HK-2 (cell line): Measurements from ENCODE around the gene DAPK1.
A peak's percentile ranks its signal among the peaks of the same experiment; 100 is the strongest.

ENCODE experiments used
- DNase-seq: peaks from one replicate; pipeline ENCODE4 v3.0.0-alpha.2; 2018; ENCODE audit not compliant: unreplicated experiment

DAPK1 gene

GRCh38 chr9:87712801-87713277, 215.2 kb downstream of the DAPK1 start:
- no peak for DNase-seq

DNA sequence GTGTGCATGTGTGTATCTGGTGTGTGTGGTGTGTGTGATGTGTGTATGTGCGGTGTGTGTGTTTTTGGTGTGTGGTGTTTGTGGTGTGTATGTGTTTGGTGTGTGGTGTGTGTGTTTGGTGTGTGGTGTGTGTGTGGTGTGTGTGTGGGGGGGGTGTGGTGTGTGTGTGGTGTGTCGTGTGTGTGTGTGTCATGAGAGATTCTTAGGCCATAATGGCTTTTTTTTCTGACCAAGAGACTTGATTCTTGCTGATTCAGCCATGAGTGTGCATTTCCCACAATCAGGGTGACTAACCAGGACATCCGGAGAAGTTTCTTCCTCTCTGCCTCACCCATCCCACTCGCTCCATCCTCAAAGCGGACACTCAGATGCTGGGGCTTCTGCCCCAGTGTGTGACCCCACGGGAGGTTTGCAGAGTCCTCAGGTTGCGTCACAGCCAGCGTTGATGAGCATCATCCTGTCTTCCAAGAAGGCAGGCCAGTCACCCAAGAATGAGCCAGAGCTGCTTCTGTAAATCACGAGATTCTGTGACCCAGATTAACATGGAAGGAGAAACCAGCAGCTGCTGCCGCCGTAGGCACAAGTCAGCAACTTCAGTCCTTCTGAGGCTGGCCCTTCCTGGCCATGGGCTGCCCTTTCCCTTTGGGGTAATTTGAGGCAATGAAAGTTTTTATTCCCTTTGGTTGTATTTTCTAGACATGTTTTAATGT, 215.8 kb downstream of the DAPK1 start:
- peak; percentile 88 for DNase-seq

- DNase-seq: no peak
Measured at GRCh38 chr9:87713988-87714330, 216.3 kb downstream of the DAPK1 start.

DNA sequence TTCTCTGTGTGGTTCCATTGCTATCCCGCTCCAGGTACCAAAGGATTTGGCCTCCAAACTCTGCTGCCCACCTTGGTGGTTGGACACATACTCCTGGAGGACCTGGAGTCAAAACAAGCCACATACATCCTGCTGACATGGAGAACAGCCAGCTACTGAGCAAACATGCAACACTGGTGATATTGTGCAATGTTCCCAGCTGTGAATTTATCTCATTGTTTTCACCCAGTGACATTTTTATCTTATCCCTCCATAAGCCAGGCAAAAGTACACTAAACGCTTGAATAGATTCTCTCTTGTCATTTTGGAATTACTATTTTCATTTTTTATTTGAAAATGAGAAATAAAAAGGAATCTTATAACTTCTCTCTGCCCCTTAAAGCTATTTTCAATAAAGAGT, 217.2 kb downstream of the DAPK1 start:
- DNase-seq: no peak

DNA sequence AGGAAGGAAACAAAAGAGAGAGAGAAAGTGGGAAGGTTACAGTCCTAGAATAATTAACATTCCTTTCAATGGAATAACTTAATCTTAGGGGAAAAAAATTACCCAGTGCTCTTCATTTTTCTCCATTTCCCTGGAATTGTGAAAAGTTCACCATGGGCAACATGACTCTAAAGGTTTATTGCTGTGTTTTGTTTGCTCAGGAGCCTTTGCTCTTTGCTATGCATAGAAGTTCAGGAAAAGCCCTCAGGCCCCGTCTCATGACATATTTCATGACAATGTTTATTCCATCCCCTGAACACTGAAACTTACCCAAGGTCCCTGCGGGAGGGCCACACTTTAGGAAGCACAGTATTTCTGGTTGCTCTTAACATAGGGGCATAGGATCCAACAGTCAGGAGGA, 218.5 kb downstream of the DAPK1 start:
- DNase-seq: no peak

DNA sequence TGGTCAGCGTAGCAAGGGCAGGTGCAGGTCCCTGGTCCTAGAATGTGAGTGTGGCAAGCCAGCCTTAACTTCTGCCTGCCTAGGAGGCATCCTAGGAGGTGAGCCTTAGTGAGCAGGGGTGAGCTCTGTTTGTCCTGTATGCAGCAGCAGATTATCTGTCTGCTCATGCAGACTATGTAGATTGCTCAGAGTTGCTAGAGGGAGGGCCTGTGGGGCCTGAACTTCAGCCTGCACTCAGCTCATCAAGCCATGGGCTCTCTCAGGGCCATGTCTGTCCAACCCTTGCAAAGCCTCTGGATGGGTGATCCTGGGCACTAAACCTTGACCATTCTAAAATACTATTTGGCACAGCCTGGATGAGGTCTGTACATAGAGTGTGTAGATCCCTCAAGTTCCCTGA, 219.8 kb downstream of the DAPK1 start:
- DNase-seq: no peak

- DNase-seq: no peak
Measured at GRCh38 chr9:87718231-87718630, 220.6 kb downstream of the DAPK1 start.

- DNase-seq: no peak
Measured at GRCh38 chr9:87718852-87719612, 221.4 kb downstream of the DAPK1 start.

- no peak for DNase-seq
Measured at GRCh38 chr9:87720173-87720572, 222.5 kb downstream of the DAPK1 start.

DNA sequence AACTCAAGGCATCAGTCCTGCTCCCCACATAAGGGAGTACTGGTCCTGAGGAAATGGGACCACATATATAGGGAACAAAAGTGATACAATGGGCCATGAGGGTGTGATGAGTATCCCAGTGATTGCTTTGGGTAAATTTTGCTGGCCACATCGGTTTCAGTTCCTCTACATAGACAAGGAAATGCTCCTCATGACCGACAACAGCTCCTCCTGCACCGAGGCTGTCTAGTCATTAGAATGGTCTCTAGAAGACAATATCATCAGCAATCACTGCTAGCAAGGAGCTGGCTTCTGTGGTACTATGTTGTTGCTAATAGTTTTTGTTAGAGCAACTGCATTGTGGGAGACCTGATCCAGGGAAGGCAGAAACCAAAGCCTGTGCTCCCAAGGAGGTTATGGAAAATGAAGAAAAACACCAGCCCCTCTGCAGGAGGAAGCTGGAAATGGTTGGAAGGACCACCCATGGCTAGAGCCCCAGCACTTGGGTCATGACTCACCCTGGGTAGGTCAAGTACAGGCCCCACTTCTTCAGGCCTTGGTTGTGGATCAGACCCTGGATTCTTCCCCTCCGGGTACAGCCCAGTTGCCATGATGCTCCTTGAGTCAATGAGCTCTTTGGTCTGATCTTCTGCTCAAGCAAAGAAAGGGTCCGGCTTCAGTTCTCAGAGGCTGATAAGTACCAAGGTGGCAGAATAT, 224.9 kb downstream of the DAPK1 start:
- DNase-seq: no peak

DNA sequence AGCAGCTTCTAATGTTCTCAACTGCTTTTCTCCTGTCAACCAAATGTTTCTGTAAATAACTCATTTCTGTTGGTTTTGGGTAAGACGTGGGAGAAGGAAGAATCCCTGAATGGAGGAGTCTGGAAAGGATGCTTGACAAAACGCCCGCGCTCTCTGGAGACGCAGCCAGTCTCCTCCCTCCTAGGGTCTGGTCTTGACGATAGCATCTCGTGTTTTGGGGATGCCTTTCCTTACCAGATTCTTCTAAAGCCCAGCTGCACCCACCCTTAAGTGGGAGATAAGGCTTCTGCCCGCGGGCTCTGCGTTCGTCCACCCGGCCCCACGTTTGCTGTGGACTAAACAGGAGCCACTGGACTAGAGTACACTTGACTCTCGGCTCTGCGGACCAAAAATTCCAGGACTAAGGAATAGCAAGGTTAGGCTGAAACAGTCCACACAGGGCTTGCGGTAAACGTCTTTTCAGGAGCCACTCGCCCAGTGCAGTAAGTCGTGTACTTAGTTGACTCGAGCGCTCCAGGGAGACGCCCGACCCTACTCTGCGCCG, 227.8 kb downstream of the DAPK1 start:
- DNase-seq: no peak

- DNase-seq: peak; percentile 81
Measured at GRCh38 chr9:87725900-87726709, 228.4 kb downstream of the DAPK1 start, which contains the start of gene CTSL. TSS of gene CTSL (plus strand) at chr9:87726119. CDS start at chr9:87727604, 1,485 bp downstream.

DNA sequence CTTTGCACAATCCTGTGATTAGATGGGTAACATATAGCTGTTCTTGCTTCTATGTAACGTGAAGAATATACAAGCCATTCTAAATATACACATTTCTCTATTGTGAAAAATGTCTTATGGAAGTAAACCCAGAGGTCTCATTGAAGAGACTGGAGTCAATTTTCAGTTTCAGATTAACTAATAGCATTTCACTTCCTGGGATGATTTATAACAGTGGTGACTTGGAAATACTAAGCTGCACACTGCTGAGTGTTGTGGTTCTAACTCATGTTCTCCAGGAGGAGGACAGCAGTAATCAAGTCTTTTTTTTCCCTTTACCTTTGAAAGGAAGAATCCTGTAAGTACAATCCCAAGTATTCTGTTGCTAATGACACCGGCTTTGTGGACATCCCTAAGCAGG, 231.6 kb downstream of the DAPK1 start:
- DNase-seq: no peak

DNA sequence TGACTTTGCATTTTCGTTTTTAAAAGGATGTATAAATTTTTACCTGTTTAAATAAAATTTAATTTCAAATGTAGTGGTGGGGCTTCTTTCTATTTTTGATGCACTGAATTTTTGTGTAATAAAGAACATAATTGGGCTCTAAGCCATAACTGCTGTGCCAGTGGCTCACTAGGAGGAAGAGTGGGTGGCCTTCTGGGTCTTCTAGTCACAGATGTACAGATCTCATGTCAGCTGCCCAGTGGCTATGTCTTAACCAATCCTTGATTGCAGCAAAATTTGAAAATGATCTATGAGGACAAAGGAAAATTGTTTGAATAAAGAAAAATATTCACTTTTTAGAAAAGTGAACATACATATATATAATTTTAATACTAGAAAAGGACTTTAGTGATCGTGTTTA, 233.7 kb downstream of the DAPK1 start:
- no peak for DNase-seq

DNA sequence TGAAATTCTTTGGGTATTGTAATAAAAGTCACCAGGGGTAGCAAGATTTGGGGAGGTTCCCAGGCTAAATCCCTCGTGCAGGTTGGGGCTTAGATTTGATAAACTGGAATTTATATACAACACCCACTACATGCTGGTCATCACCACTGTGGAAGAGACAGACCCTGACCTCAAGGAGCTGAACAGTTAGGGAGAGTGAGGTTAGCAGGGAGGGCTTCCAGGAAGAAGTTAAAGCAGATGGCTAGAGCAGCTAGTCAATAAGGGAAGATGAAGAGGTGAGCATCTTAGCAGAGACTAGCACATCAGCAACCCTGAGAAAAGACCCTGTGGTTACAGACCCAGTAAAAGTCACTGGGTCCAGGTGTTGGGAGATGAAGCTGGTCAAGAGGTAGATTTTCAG, 234.7 kb downstream of the DAPK1 start:
- no peak for DNase-seq

- DNase-seq: no peak
Measured at GRCh38 chr9:87732756-87733155, 235.1 kb downstream of the DAPK1 start.

DNA sequence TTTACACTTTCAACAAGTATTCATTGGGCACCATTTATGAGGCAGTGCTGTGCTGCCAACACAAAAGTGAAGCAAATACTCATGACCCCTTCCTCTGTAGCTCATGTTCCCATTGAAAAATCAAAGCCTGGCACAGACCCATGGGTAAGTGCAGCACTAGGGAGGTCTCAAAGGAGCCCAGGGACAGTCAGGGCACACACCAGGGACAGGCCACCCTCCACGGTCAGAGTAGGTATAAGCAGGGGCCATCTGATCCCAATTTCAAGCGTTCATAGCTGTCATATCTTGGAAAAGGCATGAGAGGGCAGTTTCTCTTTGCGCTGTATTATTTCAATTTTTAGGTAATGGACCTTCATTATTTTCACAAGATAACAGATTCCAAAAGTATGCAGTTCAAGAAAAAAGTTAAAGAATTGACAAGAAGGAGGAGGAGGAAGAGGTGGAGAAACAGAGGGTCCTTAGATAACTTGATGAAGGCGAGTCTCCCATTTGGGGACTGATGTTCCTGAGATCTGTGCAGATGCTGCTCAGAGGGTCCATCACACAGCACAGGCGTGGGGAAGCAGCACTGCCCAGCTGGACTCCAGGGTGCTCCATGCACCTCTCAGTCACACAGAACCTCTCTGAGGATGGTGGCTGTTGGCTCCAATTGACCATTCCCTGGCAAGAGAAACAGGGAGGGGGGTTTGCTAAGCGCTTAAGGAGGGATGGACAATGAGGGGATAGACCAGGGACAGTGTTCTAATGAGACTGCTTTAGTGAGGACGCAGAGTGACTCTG, 235.8 kb downstream of the DAPK1 start:
- DNase-seq: no peak

DNA sequence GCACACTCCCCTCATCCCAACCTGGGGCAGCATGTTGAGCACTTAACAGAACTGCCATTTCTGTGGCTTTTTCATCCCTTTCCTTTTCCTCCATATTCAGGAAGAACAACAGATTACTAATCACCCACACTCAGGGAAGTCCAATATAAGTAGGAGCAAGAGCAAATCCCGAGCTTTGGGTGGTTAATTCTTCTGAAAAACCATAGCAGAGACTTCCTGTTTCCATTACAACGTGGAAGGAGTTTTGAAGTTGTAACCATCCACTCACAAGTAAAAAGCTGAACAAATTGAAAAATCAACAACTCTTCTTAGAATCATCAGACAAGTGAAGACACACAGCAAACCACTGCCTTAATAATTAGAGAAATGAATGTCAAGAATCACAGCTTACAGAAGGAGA, 236.4 kb downstream of the DAPK1 start:
- no peak for DNase-seq

DNA sequence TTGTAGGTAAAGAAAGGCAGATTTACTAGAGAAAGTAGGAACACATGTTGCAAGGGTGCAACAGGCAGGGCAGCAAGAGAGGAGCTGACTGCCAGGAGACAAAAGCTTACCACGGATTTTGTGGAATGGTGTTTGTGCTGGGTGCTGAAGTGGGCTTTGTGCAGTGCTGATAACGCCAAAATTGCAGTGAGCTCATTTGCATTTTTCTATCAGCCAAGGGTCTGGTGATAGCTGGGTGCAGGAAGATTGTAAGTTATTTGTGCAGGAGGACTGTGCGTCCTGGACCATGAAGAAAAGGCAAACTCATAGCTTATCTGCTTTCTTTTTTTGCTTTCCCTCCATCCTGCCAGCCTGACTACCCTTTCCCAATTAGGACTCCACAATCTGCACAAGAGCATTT, 241.9 kb downstream of the DAPK1 start:
- DNase-seq: no peak

- DNase-seq: no peak
Measured at GRCh38 chr9:87740209-87740608, 242.5 kb downstream of the DAPK1 start.

DNA sequence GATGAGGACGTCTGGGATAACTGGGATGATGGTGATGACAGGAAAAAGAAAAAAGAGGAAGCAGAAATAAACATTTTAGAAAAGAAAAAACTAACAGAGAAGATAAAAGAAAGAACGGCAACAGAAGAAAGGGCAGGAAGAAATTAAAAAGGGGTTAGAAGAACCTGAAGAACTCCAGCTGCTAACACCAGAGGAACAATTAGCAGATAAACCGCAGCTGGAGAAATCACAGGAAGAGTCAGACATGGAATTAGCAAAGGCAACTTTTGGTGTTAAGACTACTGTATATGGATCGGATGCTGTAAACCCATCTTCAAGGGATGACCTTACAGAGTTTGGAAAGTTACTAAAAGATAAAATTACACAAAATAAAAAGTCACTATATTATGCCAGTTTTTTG, 243.7 kb downstream of the DAPK1 start:
- DNase-seq: no peak
